ENCODE measurements around the gene TP53. TPM values are rescaled to one million over a fixed set of nuclear protein-coding genes. Genes with fewer than 3 reads are reported as not detected.

TP53 gene
- total and polyA plus RNA-seq, 9 of the 15 experiments (the other 6 are each of a cell fraction or from before 2014, with no cell fraction given): 2.8 to 14.0 (median 7.1) TPM

- TF ChIP-seq ZNF407 (IDR thresholded peaks at IDR 0.05; ENCODE audit: low read depth) (no peak), MYBL2 (IDR thresholded peaks at IDR 0.05; ENCODE audit: low read depth) (no peak), MYBL2 (CRISPR knock-in tag; IDR thresholded peaks at IDR 0.05; ENCODE audit: borderline replicate concordance) (no peak), FIP1L1 (IDR thresholded peaks at IDR 0.05; ENCODE audit: low read depth, low read length, poor library complexity, severe bottlenecking) (no peak), BCOR (IDR thresholded peaks at IDR 0.05) (no peak), LEF1 (IDR thresholded peaks at IDR 0.05) (no peak), HCFC1 (IDR thresholded peaks at IDR 0.05; ENCODE audit: low read depth, low read length) (no peak)
Measured at GRCh38 chr17:7713782-7714181, 26.5 kb upstream of the TP53 start (continued).
